Natural killer cell (primary cell): Measurements from ENCODE around the gene IFNG-AS1. TPM values are rescaled to one million over a fixed set of nuclear protein-coding genes. Genes with fewer than 3 reads are reported as not detected.

ENCODE experiments used
- ATAC-seq, 3 donors: fragments of 150-1000 bp in 2 of 3; fragments of 200-7000 bp in 1 of 3; cut with Tn5 transposase; 1 replicate in 1 of 3; 2 replicates in 2 of 3; pipeline ENCODE4 v1.10.0; 2021; ENCODE audit warnings: mild to moderate bottlenecking in 2 of 3, moderate library complexity in 2 of 3
- DNase-seq, 2 donors: peaks; one replicate each; pipeline versions ENCODE4 v3.0.0 to v3.0.0-alpha.2; 2013 to 2021; ENCODE audit warnings: mixed read lengths in 1 of 2
- H3K27ac ChIP-seq: one replicate; pipeline ENCODE4 v1.5.1; 2013; ENCODE audit warnings: mild to moderate bottlenecking, low read length
- H3K27me3 ChIP-seq: one replicate; pipeline ENCODE4 v1.6.1; 2013; ENCODE audit warnings: low read length; ENCODE audit not compliant: control insufficient read depth, insufficient read depth
- H3K36me3 ChIP-seq: one replicate; pipeline ENCODE4 v1.6.1; 2013; ENCODE audit warnings: low read length; ENCODE audit not compliant: control insufficient read depth, insufficient read depth
- H3K4me1 ChIP-seq: one replicate; pipeline ENCODE4 v1.6.1; 2013; ENCODE audit warnings: low read length; ENCODE audit not compliant: control insufficient read depth, insufficient read depth
- H3K4me3 ChIP-seq: one replicate; pipeline ENCODE4 v1.5.1; 2013; ENCODE audit warnings: low read length
- H3K9me3 ChIP-seq: one replicate; pipeline ENCODE4 v1.6.1; 2013; ENCODE audit warnings: low read length; ENCODE audit not compliant: control insufficient read depth, insufficient read depth
- H3K27ac Mint-ChIP-seq, 2 donors: one replicate each; pipeline ENCODE4 v1.8.0; 2022; ENCODE audit warnings: mild to moderate bottlenecking in 2 of 2, mixed read lengths in 2 of 2, moderate library complexity in 1 of 2
- H3K27me3 Mint-ChIP-seq, 2 donors: one replicate each; pipeline ENCODE4 v1.8.0; 2022; ENCODE audit warnings: low read depth in 2 of 2, mixed read lengths in 2 of 2
- H3K36me3 Mint-ChIP-seq: one replicate; pipeline ENCODE4 v1.8.0; 2022; ENCODE audit warnings: mixed read lengths
- H3K4me1 Mint-ChIP-seq, 2 donors: one replicate each; pipeline ENCODE4 v1.8.0; 2022; ENCODE audit warnings: mixed read lengths in 2 of 2
- H3K4me3 Mint-ChIP-seq: one replicate; pipeline ENCODE4 v1.8.0; 2022; ENCODE audit warnings: mild to moderate bottlenecking, moderate library complexity, mixed read lengths
- H3K9me3 Mint-ChIP-seq, 2 donors: one replicate each; pipeline ENCODE4 v1.8.0; 2022; ENCODE audit warnings: mixed read lengths in 2 of 2
- CTCF ChIP-seq: fragments of 200-600 bp; IDR thresholded peaks from one replicate; pipeline ENCODE4 v1.8.0; 2022; ENCODE audit warnings: antibody characterized with exemption
- WGBS: methylation state at CpG from one replicate; pipeline ENCODE4 v1.1.7; 2013; ENCODE audit warnings: missing lambda C conversion rate; ENCODE audit not compliant: insufficient coverage; 5-methylcytosine and 5-hydroxymethylcytosine counted together
- intact Hi-C: fragments of 100-400 bp; cut with micrococcal nuclease; formaldehyde crosslinking; loops from one replicate; pipeline ENCODE4 v1.14.2; 2022
- total RNA-seq, 4 donors: library from RNA; stranded (reverse); fragments of 120-200 nt in 1 of 4; gene quantifications; one replicate each; pipeline versions ENCODE4 v1.2.3 to v1.2.4, GENCODE V29; 2013 to 2022

The IFNG-AS1 gene
- total RNA-seq, 3 donors from 2014 or later (not counting 1 experiment from before 2014, with no cell fraction given): 1.4 to 2.4 (median 1.6) TPM

DNA sequence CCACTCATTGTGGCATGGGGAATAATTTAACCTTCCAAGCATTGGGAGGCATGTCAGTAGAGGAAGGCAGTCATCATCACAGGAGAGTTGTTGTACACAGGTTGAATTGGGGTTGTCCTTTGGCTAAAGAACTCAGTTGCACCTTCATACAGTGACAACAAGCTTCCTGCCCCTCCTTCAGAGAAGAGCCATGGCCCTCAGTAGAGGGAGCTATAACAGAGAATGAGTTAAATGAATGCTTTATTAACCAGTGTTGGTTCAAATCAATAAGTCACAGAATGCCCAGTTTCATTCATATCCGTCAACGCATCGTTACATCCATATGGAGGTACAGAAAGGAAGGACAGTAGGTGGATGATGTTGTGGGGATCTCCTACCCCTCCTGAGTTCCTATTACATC, 4.8 kb downstream of the IFNG-AS1 start:
- no peak overlapping the region for H3K27ac ChIP-seq
- Mint-ChIP-seq H3K27ac (no peak overlapping the region), H3K9me3 (no peaks in the 10 kb centered on the region), H3K4me1 (peaks cover 7 to 8% of the 10 kb centered on the region in 2 donors), H3K27me3 (peaks cover 11 to 24% of the 10 kb centered on the region in 2 donors), H3K36me3 (no peaks in the 10 kb centered on the region), H3K4me3 (no peak overlapping the region)
- no peaks in the 10 kb centered on the region for H3K9me3 ChIP-seq
- peaks cover 17% of the 10 kb centered on the region for H3K4me1 ChIP-seq
- peaks cover 2% of the 10 kb centered on the region for H3K27me3 ChIP-seq
- H3K4me3 ChIP-seq: no peak overlapping the region
- ATAC-seq (no peak), DNase-seq (no peak)
- no peak for TF ChIP-seq CTCF
- intact Hi-C loops: no loop called here
- no peaks in the 10 kb centered on the region for H3K36me3 ChIP-seq
- no CpG with 5 or more reads among the region's 3 CpGs for WGBS

- Histone ChIP-seq H3K36me3 (no peaks in the 10 kb centered on the region), H3K27me3 (peaks cover 2% of the 10 kb centered on the region), H3K27ac (no peak overlapping the region), H3K4me3 (no peak overlapping the region), H3K4me1 (peaks cover 3% of the 10 kb centered on the region), H3K9me3 (no peaks in the 10 kb centered on the region)
- Mint-ChIP-seq H3K27ac (no peak overlapping the region), H3K4me3 (no peak overlapping the region), H3K36me3 (no peaks in the 10 kb centered on the region), H3K27me3 (peaks cover 8 to 21% of the 10 kb centered on the region in 2 donors), H3K9me3 (no peaks in the 10 kb centered on the region), H3K4me1 (no peaks in the 10 kb centered on the region)
- DNase-seq (no peak), ATAC-seq (no peak)
- intact Hi-C loops: no loop called here
- no peak for TF ChIP-seq CTCF
Measured at GRCh38 chr12:67996347-67996746, 7.1 kb downstream of the IFNG-AS1 start.

GRCh38 chr12:67998379-67998778, 9.1 kb downstream of the IFNG-AS1 start:
- peaks cover 0 to 12% of the 10 kb centered on the region in 2 donors for H3K27me3 Mint-ChIP-seq
- H3K36me3 Mint-ChIP-seq: no peaks in the 10 kb centered on the region
- Histone ChIP-seq H3K4me1 (no peaks in the 10 kb centered on the region), H3K27ac (no peak overlapping the region), H3K4me3 (no peak overlapping the region), H3K9me3 (no peaks in the 10 kb centered on the region), H3K36me3 (no peaks in the 10 kb centered on the region), H3K27me3 (peaks cover 2% of the 10 kb centered on the region)
- DNase-seq (no peak), ATAC-seq (no peak)
- H3K27ac Mint-ChIP-seq: no peak overlapping the region
- H3K4me1 Mint-ChIP-seq: no peaks in the 10 kb centered on the region
- no peak for TF ChIP-seq CTCF
- H3K4me3 Mint-ChIP-seq: no peak overlapping the region
- no peaks in the 10 kb centered on the region for H3K9me3 Mint-ChIP-seq
- intact Hi-C loops: no loop called here

GRCh38 chr12:67999244-67999643, 10.0 kb downstream of the IFNG-AS1 start:
- H3K4me3 ChIP-seq: no peak overlapping the region

More at GRCh38 chr12:67999244-67999643, 10.0 kb downstream of the IFNG-AS1 start:
- Mint-ChIP-seq H3K36me3 (no peaks in the 10 kb centered on the region), H3K27ac (no peak overlapping the region), H3K9me3 (no peaks in the 10 kb centered on the region), H3K27me3 (peaks cover 1 to 6% of the 10 kb centered on the region in 2 donors), H3K4me1 (no peaks in the 10 kb centered on the region), H3K4me3 (no peak overlapping the region)
- Histone ChIP-seq H3K36me3 (no peaks in the 10 kb centered on the region), H3K27ac (no peak overlapping the region), H3K9me3 (no peaks in the 10 kb centered on the region), H3K27me3 (peaks cover 2% of the 10 kb centered on the region), H3K4me1 (no peaks in the 10 kb centered on the region)
- intact Hi-C loops: no loop called here
- no peak for TF ChIP-seq CTCF
- DNase-seq: no peak
- no peak for ATAC-seq
